IMR-90 (cell line): ENCODE results near the gene NR1D2. TPM values are rescaled to one million over a fixed set of nuclear protein-coding genes. Genes with fewer than 3 reads are reported as not detected.

Experiments used
- ATAC-seq: fragments of 200-7000 bp; cut with Tn5 transposase; 2 replicates; pipeline ENCODE4 v1.9.1; 2020; ENCODE audit warnings: low read depth, mild to moderate bottlenecking, moderate library complexity
- BruUV-seq: library from RNA; stranded (reverse); fragments of 400-500 nt; replicated peaks from 2 replicates; lab custom pipeline; 2021; lab: Mats Ljungman, UMichigan
- CTCF ChIA-PET: fragments of 300-600 bp; formaldehyde crosslinking; extraction: SDS; loops from one replicate; lab custom pipeline; 2021; ENCODE audit warnings: antibody characterized with exemption; lab: Yijun Ruan, JAX
- POLR2A ChIA-PET: fragments of 300-600 bp; sonication (Branson Sonifier 250); formaldehyde crosslinking; loops from one replicate; lab custom pipeline; 2022; ENCODE audit warnings: antibody characterized with exemption; ENCODE audit not compliant: unreplicated experiment; lab: Charles Lee
- DNase-seq: peaks from one replicate; pipeline ENCODE4 v3.0.0; 2013
- H2AFZ ChIP-seq: replicated peaks from 2 replicates; pipeline ENCODE3; 2013; ENCODE audit warnings: low read length, mild to moderate bottlenecking; ENCODE audit not compliant: poor library complexity
- H2AK5ac ChIP-seq: 2 replicates; pipeline ENCODE4 v1.6.1; 2013; ENCODE audit warnings: low read depth, low read length, inconsistent platforms
- H2AK9ac ChIP-seq: replicated peaks from 2 replicates; pipeline ENCODE3; 2013; ENCODE audit warnings: mild to moderate bottlenecking, low read depth, low read length, moderate library complexity; ENCODE audit not compliant: poor library complexity
- H2BK120ac ChIP-seq: 2 replicates; pipeline ENCODE4 v1.6.1; 2013; ENCODE audit warnings: low read depth, low read length, inconsistent platforms
- H2BK15ac ChIP-seq: 3 replicates; pipeline ENCODE4 v1.6.1; 2013; ENCODE audit warnings: low read depth, low read length, inconsistent platforms
- H2BK20ac ChIP-seq: 2 replicates; pipeline ENCODE4 v1.6.1; 2013; ENCODE audit warnings: low read depth, mild to moderate bottlenecking, inconsistent platforms, low read length, moderate library complexity
- H2BK5ac ChIP-seq: 2 replicates; pipeline ENCODE4 v1.6.1; 2013; ENCODE audit warnings: mild to moderate bottlenecking, low read depth, low read length, inconsistent platforms; ENCODE audit not compliant: poor library complexity, severe bottlenecking
- H3K14ac ChIP-seq: replicated peaks from 2 replicates; pipeline ENCODE4 v1.6.1; 2013; ENCODE audit warnings: low read depth, low read length, inconsistent platforms
- H3K18ac ChIP-seq: 2 replicates; pipeline ENCODE4 v1.6.1; 2013; ENCODE audit warnings: low read depth, low read length, control low read depth
- H3K23ac ChIP-seq: 2 replicates; pipeline ENCODE4 v1.6.1; 2013; ENCODE audit warnings: low read depth, low read length, inconsistent platforms
- H3K27ac ChIP-seq: 2 replicates; pipeline ENCODE4 v1.5.1; 2013; ENCODE audit warnings: mild to moderate bottlenecking, control low read depth, low read length; ENCODE audit not compliant: insufficient read depth
- H3K27me3 ChIP-seq: 2 replicates; pipeline ENCODE4 v1.6.1; 2013; ENCODE audit warnings: low read length; ENCODE audit not compliant: control insufficient read depth, insufficient read depth
- H3K36me3 ChIP-seq: 2 replicates; pipeline ENCODE4 v1.6.1; 2013; ENCODE audit warnings: low read length, mixed read lengths; ENCODE audit not compliant: control insufficient read depth, insufficient read depth
- H3K4ac ChIP-seq: 2 replicates; pipeline ENCODE4 v1.6.1; 2013; ENCODE audit warnings: low read depth, low read length, inconsistent platforms
- H3K4me1 ChIP-seq: 2 replicates; pipeline ENCODE4 v1.6.1; 2013; ENCODE audit warnings: low read length, mixed read lengths; ENCODE audit not compliant: control insufficient read depth, insufficient read depth
- H3K4me2 ChIP-seq: 2 replicates; pipeline ENCODE4 v1.6.1; 2013; ENCODE audit warnings: low read depth, mild to moderate bottlenecking, control low read depth, low read length, moderate library complexity
- H3K4me3 ChIP-seq: 2 replicates; pipeline ENCODE4 v1.5.1; 2013; ENCODE audit warnings: low read depth, mild to moderate bottlenecking, control low read depth, low read length, moderate library complexity; ENCODE audit not compliant: insufficient read depth
- H3K56ac ChIP-seq: 2 replicates; pipeline ENCODE4 v1.6.1; 2013; ENCODE audit warnings: low read length, inconsistent platforms; ENCODE audit not compliant: insufficient read depth; ENCODE audit errors: extremely low read depth
- H3K79me1 ChIP-seq, 2 experiments: 2 replicates each; pipeline ENCODE4 v1.6.1; 2013; ENCODE audit warnings: low read length in 2 of 2, inconsistent platforms in 1 of 2, low read depth in 1 of 2
- H3K9ac ChIP-seq: 2 replicates; pipeline ENCODE4 v1.6.1; 2013; ENCODE audit warnings: low read depth, low read length, control low read depth
- H3K9me1 ChIP-seq: 2 replicates; pipeline ENCODE4 v1.6.1; 2013; ENCODE audit warnings: low read length, inconsistent platforms; ENCODE audit not compliant: insufficient read depth
- H3K9me3 ChIP-seq: 2 replicates; pipeline ENCODE4 v1.6.1; 2013; ENCODE audit warnings: low read length; ENCODE audit not compliant: control insufficient read depth, insufficient read depth
- H4K20me1 ChIP-seq: 2 replicates; pipeline ENCODE4 v1.6.1; 2013; ENCODE audit warnings: low read length, inconsistent platforms; ENCODE audit not compliant: insufficient read depth
- H4K5ac ChIP-seq: 2 replicates; pipeline ENCODE4 v1.6.1; 2013; ENCODE audit warnings: mild to moderate bottlenecking, low read depth, low read length, control low read depth
- H4K8ac ChIP-seq, 2 experiments: 2 replicates each; pipeline ENCODE4 v1.6.1; 2013; ENCODE audit warnings: low read depth in 2 of 2, low read length in 2 of 2, control low read depth in 1 of 2, inconsistent platforms in 1 of 2
- H4K91ac ChIP-seq: 2 replicates; pipeline ENCODE4 v1.6.1; 2013; ENCODE audit warnings: low read depth, low read length, inconsistent platforms; ENCODE audit not compliant: insufficient read depth
- WGBS, 2 experiments: methylation state at CpG; one replicate each; pipeline versions ENCODE4 v1.1.5 to v1.1.7; 2013; ENCODE audit warnings: missing lambda C conversion rate in 2 of 2; ENCODE audit not compliant: insufficient read length in 1 of 2; ENCODE audit errors: extremely low coverage in 2 of 2; 5-methylcytosine and 5-hydroxymethylcytosine counted together
- dilution Hi-C: fragments of 300-500 bp; cut with HindIII; formaldehyde crosslinking; loops from one replicate; pipeline ENCODE4 v1.14.3; 2018; ENCODE audit warnings: low sequenced_read_pairs; ENCODE audit not compliant: unreplicated experiment
- in situ Hi-C: fragments of 300-500 bp; cut with MboI; formaldehyde crosslinking; loops from 3 replicates; pipeline ENCODE4 v1.14.3; 2019; ENCODE audit warnings: low sequenced_read_pairs, inconsistent platforms, mixed read lengths
- intact Hi-C: fragments of 100-400 bp; cut with micrococcal nuclease; formaldehyde crosslinking; loops from 2 replicates; pipeline ENCODE4 v1.10.0; 2022
- polyA plus RNA-seq, 3 experiments: library from polyadenylated mRNA; depleted of rRNA; stranded (reverse); fragments of >200 nt; gene quantifications; 2 replicates each; pipeline ENCODE4 v1.2.3, GENCODE V29; 2012; ENCODE audit warnings: low replicate concordance in 1 of 3
- total RNA-seq: library from RNA; depleted of rRNA; stranded (reverse); fragments of >200 nt; gene quantifications from 2 replicates; pipeline ENCODE4 v1.2.3, GENCODE V29; 2012
- TF ChIP-seq, protein P1 (sequence below): fragments of 150-350 bp; IDR thresholded peaks from 2 replicates; pipeline ENCODE4 v1.6.1; 2016; ENCODE audit warnings: low read depth, mild to moderate bottlenecking, low read length, moderate library complexity, borderline replicate concordance

Gene NR1D2
- total and polyA plus RNA-seq, 2 of the 4 experiments (the other 2 are of a cell fraction), result 8.1 to 41.0 TPM

DNA sequence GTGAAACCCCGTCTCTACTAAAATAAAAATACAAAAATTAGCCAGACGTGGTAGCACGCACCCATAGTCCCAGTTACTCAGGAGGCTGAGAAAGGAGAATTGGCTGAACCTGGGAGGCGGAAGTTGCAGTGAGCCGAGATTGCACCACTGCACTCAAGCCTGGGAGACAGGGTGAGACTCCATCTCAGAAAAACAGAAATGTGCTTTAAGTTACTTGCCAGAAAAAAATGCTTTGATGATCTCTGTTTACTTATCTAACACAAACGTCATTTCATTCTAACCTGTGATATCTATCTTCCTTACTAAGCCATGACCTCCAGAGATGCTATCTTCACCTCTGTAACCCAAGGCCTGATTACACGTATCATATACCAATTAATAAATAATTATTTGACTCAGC is 35.7 kb upstream of the NR1D2 start:
- no peak overlapping the region for H3K27ac ChIP-seq
- H3K4ac ChIP-seq, result no peak overlapping the region
- H3K18ac ChIP-seq, result no peak overlapping the region
- H3K4me1 ChIP-seq, result no peaks in the 10 kb centered on the region
- TF ChIP-seq, protein P1, sequence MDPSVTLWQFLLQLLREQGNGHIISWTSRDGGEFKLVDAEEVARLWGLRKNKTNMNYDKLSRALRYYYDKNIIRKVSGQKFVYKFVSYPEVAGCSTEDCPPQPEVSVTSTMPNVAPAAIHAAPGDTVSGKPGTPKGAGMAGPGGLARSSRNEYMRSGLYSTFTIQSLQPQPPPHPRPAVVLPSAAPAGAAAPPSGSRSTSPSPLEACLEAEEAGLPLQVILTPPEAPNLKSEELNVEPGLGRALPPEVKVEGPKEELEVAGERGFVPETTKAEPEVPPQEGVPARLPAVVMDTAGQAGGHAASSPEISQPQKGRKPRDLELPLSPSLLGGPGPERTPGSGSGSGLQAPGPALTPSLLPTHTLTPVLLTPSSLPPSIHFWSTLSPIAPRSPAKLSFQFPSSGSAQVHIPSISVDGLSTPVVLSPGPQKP, result no peak
- no peak overlapping the region for H2AFZ ChIP-seq
- no peak overlapping the region for H3K4me2 ChIP-seq
- H3K14ac ChIP-seq, result no peak overlapping the region
- ChIA-PET CTCF (no interaction called here), POLR2A (no interaction called here)
- dilution Hi-C loops, result no loop called here
- no peaks in the 10 kb centered on the region for H3K9me3 ChIP-seq
- ATAC-seq, result no peak
- H3K4me3 ChIP-seq, result no peak overlapping the region
- no peaks in the 10 kb centered on the region for H4K20me1 ChIP-seq
- no peak overlapping the region for H4K91ac ChIP-seq
- H3K23ac ChIP-seq, result no peak overlapping the region
- no peak overlapping the region for H2AK9ac ChIP-seq
- BruUV-seq, result no TSS peak
- H3K79me1 ChIP-seq, result peaks cover 0 to 3% of the 10 kb centered on the region in 2 experiments; a peak in 1 of 4 replicates
- H3K56ac ChIP-seq, result no peak overlapping the region
- H2BK120ac ChIP-seq, result no peak overlapping the region
- H3K27me3 ChIP-seq, result no peaks in the 10 kb centered on the region
- intact Hi-C loops, result no loop called here
- no peak for DNase-seq
- H4K8ac ChIP-seq, result no peak overlapping the region
- 100% methylated on average over 2 of the region's 7 CpGs; no CpG with 5 or more reads in 1 of the 2 experiments for WGBS, 2 experiments
- no peak overlapping the region for H2AK5ac ChIP-seq
- H4K5ac ChIP-seq, result no peak overlapping the region
- H3K36me3 ChIP-seq, result 0 out of 2 replicates have a peak, but pooled peaks cover 3% of the 10 kb centered on the region
- H3K9me1 ChIP-seq, result no peaks in the 10 kb centered on the region
- no peak overlapping the region for H2BK20ac ChIP-seq
- H2BK15ac ChIP-seq, result no peak overlapping the region
- H3K9ac ChIP-seq, result no peak overlapping the region
- in situ Hi-C loops, result no loop called here
- no peak overlapping the region for H2BK5ac ChIP-seq
